ENCODE data around the gene DZIP1L. TPM values are rescaled to one million over a fixed set of nuclear protein-coding genes. Genes with fewer than 3 reads are reported as not detected.

The DZIP1L gene, protein sequence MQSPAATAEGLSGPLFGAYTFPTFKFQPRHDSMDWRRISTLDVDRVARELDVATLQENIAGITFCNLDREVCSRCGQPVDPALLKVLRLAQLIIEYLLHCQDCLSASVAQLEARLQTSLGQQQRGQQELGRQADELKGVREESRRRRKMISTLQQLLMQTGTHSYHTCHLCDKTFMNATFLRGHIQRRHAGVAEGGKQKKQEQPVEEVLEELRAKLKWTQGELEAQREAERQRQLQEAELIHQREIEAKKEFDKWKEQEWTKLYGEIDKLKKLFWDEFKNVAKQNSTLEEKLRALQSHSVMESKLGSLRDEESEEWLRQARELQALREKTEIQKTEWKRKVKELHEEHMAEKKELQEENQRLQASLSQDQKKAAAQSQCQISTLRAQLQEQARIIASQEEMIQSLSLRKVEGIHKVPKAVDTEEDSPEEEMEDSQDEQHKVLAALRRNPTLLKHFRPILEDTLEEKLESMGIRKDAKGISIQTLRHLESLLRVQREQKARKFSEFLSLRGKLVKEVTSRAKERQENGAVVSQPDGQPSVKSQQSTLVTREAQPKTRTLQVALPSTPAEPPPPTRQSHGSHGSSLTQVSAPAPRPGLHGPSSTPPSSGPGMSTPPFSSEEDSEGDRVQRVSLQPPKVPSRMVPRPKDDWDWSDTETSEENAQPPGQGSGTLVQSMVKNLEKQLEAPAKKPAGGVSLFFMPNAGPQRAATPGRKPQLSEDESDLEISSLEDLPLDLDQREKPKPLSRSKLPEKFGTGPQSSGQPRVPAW
- total RNA-seq: 10 to 100 TPM; 24.5 to 34.4 (median 25.3) TPM

GRCh38 chr3:138114988-138115971, at the start of gene DZIP1L:
Gene DZIP1L, minus strand, starts transcription at chr3:138115608. Its CDS starts 11,637 bp downstream, at chr3:138103971.
- intact Hi-C loops (cut with DNase I; ENCODE audit: low total_unique reads): no loop called here
- Histone ChIP-seq H3K27me3 (no peaks in the 10 kb centered on the region), H3K4me3 (peak within 1 kb of the TSS; percentile 58 to 76 (median 73)), H3K27ac (peak within 1 kb of the TSS; percentile 85 to 90), H3K9me3 (no peaks in the 10 kb centered on the region), H3K4me1 (no peaks in the 10 kb centered on the region), H3K36me3 (no peaks in the 10 kb centered on the region)
- DNase-seq (ENCODE audit: low spot score in 2 of 2): peak in 1 of 2 donors; percentile 37
- TF ChIP-seq, protein P1, sequence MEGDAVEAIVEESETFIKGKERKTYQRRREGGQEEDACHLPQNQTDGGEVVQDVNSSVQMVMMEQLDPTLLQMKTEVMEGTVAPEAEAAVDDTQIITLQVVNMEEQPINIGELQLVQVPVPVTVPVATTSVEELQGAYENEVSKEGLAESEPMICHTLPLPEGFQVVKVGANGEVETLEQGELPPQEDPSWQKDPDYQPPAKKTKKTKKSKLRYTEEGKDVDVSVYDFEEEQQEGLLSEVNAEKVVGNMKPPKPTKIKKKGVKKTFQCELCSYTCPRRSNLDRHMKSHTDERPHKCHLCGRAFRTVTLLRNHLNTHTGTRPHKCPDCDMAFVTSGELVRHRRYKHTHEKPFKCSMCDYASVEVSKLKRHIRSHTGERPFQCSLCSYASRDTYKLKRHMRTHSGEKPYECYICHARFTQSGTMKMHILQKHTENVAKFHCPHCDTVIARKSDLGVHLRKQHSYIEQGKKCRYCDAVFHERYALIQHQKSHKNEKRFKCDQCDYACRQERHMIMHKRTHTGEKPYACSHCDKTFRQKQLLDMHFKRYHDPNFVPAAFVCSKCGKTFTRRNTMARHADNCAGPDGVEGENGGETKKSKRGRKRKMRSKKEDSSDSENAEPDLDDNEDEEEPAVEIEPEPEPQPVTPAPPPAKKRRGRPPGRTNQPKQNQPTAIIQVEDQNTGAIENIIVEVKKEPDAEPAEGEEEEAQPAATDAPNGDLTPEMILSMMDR (IDR thresholded peaks at IDR 0.05): peak in 1 of 3 donors; percentile 52
- peak in 1 of 3 donors; percentile 29 for TF ChIP-seq POLR2AphosphoS5 (IDR thresholded peaks at IDR 0.05)
- no peak for TF ChIP-seq POLR2A (IDR thresholded peaks at IDR 0.05)

- Histone ChIP-seq H3K27ac (no peak overlapping the region), H3K4me1 (no peaks in the 10 kb centered on the region), H3K4me3 (no peak overlapping the region), H3K36me3 (peaks cover 7% of the 10 kb centered on the region), H3K9me3 (no peaks in the 10 kb centered on the region), H3K27me3 (no peaks in the 10 kb centered on the region)
- TF ChIP-seq POLR2A (IDR thresholded peaks at IDR 0.05): no peak
- TF ChIP-seq, protein P1 (IDR thresholded peaks at IDR 0.05): no peak
- TF ChIP-seq POLR2AphosphoS5 (IDR thresholded peaks at IDR 0.05): no peak
- no peak for DNase-seq (ENCODE audit: low spot score in 2 of 2)
- intact Hi-C loops (cut with DNase I; ENCODE audit: low total_unique reads): no loop called here
These were observed 49.7 kb upstream of the DZIP1L start for GRCh38 chr3:138165061-138165460.

DNA sequence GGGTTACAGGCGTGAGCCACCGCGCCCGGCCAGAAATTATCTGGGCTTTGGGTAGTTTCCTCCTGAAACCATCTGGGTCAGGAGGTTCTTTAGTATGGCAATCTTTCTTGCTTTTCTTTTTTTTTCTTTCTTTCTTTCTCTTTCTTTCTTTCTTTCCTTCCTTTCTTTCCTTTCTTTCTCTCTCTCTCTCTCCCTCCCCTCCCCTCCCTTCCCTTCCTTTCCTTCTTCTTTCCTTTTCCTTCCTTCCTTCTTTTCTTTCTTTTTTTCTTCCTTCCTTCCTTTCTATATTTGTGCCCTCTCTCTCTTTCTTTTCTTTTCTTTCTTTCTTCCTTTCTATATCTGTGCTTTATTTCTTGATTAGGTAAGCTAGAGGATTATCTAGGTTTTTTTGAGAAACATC, 42.3 kb upstream of the DZIP1L start:
- no peaks in the 10 kb centered on the region for H3K9me3 ChIP-seq
- H3K36me3 ChIP-seq: peaks cover 4% of the 10 kb centered on the region
- TF ChIP-seq, protein P1 (IDR thresholded peaks at IDR 0.05): no peak
- TF ChIP-seq POLR2A (IDR thresholded peaks at IDR 0.05): no peak
- TF ChIP-seq POLR2AphosphoS5 (IDR thresholded peaks at IDR 0.05): no peak
- H3K4me3 ChIP-seq: no peak overlapping the region
- H3K27me3 ChIP-seq: no peaks in the 10 kb centered on the region
- no peaks in the 10 kb centered on the region for H3K4me1 ChIP-seq
- intact Hi-C loops (cut with DNase I; ENCODE audit: low total_unique reads): loop anchor here (10.0 kb wide), 1 partner anchor 1983 kb away; no protein-coding TSS in a partner anchor
- H3K27ac ChIP-seq: no peak overlapping the region
- no peak for DNase-seq (ENCODE audit: low spot score in 2 of 2)

- TF ChIP-seq POLR2AphosphoS5 (IDR thresholded peaks at IDR 0.05) (no peak), POLR2A (IDR thresholded peaks at IDR 0.05) (no peak)
- TF ChIP-seq, protein P1 (IDR thresholded peaks at IDR 0.05): no peak
- intact Hi-C loops (cut with DNase I; ENCODE audit: low total_unique reads): loop anchor here (10.0 kb wide), 1 partner anchor 1980 kb away; no protein-coding TSS in a partner anchor
- H3K4me1 ChIP-seq: no peaks in the 10 kb centered on the region
These were observed 39.1 kb upstream of the DZIP1L start for GRCh38 chr3:138154534-138154933.

More at GRCh38 chr3:138154534-138154933, 39.1 kb upstream of the DZIP1L start:
- Histone ChIP-seq H3K9me3 (no peaks in the 10 kb centered on the region), H3K4me3 (no peak overlapping the region), H3K27me3 (no peaks in the 10 kb centered on the region), H3K36me3 (no peaks in the 10 kb centered on the region), H3K27ac (no peak overlapping the region)
- no peak for DNase-seq (ENCODE audit: low spot score in 2 of 2)
